ENCODE measurements around the gene SERINC5. TPM values are rescaled to one million over a fixed set of nuclear protein-coding genes. Genes with fewer than 3 reads are reported as not detected.
"Not testable (repeated sequence)": the region's sequence is repeated elsewhere in the genome, so short reads cannot be mapped to it uniquely, and the experiment has no call there.

Gene SERINC5
- total RNA-seq, 1 donor from 2014 or later, result 87.2 TPM

DNA sequence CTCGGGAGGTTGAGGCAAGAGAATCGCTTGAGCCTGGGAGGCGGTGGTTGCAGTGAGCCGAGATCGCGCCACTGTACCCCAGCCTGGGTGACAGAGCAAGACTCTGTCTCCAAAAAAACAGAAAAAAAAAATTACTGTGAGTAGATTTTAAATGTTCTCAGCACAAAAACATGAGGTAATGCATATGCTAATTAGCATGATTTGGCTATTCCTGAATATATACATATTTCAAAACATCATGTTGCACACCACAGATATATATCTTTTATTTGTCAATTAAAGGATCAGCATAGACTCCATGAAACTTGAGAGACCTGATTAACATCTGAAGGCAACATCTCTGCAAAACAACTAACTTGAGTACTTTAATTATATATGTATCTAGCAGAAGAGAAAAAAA is 117.4 kb downstream of the SERINC5 start:
- no peak for DNase-seq (ENCODE audit: low spot score)

DNA sequence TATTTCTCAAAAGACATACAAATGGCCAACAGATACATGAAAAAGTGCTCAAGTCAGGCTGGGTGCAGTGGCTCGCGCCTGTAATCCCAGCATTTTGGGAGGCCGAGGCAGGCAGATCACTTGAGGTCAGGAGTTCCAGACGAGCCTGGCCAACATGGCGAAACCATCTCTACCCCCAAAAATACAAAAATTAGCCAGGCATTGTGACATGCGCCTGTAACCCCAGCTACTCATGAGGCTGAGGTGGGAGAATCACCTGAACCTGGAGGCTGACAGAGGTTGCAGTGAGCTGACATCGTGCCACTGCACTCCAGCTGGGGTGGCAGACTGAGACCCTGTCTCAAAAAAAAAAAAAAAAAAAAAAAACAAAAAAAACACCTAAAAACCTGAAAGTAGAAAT is 119.0 kb downstream of the SERINC5 start:
- not testable (repeated sequence) for DNase-seq (ENCODE audit: low spot score)

DNA sequence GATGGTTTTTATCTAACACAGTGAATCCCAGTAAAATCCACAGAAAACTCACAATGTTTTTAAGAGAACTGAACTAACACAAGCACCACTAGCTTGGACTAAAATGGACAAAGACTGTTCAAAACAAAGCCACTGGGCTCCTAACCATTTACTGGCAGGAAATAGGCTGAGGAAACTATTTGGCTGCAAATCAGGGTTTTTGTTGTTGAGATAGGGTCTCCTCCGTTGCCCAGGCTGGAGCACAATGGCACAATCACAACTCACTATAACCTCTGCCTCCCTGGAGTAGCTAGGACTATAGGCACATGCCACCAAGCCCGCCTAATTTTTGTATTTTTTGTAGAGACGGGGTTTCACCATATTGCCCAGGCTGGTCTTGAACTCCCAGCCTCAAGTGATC is 121.0 kb downstream of the SERINC5 start:
- DNase-seq (ENCODE audit: low spot score), result no peak

DNA sequence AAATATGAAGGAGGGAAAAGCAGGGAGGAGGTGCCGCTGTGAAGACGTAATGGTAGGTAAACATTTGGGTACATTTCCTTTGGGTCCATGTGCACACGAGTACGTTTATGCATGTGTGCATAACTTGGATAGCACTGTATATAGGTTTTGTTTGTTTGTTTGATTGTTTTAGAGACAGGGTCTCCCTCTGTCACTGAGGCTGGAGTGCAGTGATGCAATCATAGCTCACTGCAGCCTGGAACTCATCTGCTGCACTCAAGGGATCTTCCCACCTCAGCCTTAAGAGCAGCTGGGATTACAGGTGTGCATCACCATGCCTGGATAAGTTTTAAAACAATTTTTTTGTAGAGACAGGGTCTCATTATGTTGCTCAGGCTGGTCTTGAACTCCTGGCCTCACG is 126.7 kb downstream of the SERINC5 start:
- DNase-seq (ENCODE audit: low spot score), result no peak

DNA sequence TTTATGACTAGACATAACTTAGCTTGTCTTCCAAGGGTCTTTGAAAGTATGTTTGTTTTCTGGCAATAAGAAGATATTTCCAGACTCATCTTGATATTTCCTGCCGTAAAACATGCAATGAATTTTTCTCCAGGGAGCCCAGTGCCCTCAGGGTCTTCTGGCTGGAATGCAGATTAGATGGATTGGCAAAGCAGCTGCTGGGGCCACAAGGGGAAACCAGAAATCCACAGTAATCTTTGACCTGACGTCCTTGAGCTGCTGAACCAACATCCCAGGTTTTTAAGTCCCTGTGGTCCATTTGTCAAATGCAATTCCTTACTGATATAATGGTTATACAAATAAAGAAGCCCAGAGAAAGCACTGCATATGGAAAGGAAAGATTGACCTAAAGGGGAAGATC is 127.7 kb downstream of the SERINC5 start:
- no peak for DNase-seq (ENCODE audit: low spot score)

DNA sequence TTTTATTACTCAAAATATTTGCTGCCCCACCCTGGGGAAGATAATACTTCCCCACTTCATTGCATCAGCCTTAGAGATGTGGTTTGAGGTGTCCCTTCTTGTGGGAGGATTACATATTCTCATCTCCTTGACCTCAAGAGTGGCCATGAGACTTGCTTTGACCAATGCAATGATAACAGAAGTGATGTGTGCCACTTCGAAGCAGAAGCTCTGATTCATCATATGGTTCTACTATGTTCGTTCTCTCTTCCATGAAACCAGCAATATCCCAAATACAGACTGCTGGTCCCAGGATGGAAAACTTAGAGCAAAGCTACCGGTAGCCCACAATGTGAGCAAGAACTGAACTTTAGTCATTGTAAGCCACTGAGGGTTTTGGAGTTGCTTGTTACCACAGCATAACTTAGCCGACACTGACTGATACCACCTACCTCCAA is 128.7 kb downstream of the SERINC5 start:
- no peak for DNase-seq (ENCODE audit: low spot score)

DNA sequence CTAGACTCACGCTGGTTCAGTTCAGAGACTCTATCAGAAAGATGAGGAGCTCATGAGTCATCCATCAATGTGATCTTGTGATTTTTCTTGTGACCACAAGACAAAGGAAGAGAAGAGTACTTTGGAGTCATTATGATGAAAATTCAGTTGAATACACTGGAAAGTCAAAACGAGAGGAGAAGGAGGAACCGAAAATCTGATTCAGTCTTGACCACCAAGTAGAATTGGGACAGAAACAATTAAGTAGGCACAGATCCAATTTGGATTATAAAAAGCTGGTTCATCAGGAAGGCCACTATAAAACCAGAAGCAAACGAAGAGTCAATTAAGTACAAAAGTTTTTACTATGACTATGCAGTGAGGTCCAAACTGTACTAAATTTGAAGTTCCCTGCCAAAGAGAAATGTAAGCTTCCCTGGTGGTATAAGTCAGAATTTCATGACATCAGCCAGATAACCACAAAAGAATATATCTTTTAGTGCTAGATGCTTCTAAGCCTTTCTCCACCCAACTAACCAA is 129.8 kb downstream of the SERINC5 start:
- no peak for DNase-seq (ENCODE audit: low spot score)

DNA sequence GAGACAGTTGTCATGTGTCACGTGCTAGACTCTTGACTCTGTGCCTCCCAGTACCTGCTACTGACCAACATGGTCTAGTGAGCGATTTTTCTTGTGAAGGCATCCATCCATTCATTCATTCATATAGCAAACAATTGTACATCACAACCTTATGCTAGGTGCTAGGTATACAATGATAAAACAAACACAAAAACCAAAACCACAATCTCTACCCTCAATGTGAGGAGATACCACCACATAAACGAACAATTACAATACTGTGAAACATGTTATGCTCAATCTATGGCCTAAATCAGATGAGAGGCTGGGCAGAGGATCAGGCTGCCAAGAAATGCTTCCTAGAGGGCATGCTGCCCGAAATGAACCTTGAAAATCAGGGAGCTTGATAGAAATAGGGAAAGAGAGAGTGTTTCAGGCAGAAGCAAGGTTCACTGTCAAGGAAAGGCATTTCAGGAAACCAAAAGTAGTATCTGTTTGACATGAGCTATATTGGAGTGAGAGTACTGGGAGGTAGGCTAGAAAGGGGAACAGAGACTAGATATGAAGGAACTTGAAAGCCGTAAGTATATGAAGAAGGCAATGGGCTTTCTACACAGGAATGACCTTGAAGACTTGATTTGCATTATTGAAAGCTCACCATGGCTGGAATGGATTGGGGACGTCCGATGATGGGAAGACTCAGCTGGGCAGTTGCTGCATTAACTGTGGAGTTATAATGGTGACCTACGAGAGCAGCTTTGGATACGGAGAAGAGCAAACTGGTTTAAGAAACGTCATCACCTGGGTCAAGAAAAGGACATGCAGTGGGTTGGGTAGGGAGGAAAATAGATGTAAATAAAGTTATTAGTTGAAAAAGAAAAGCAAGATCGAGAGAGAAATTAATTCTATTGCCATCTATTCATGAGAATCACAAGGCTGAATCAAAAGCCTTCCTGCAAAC is 130.6 kb downstream of the SERINC5 start:
- DNase-seq (ENCODE audit: low spot score), result no peak

DNA sequence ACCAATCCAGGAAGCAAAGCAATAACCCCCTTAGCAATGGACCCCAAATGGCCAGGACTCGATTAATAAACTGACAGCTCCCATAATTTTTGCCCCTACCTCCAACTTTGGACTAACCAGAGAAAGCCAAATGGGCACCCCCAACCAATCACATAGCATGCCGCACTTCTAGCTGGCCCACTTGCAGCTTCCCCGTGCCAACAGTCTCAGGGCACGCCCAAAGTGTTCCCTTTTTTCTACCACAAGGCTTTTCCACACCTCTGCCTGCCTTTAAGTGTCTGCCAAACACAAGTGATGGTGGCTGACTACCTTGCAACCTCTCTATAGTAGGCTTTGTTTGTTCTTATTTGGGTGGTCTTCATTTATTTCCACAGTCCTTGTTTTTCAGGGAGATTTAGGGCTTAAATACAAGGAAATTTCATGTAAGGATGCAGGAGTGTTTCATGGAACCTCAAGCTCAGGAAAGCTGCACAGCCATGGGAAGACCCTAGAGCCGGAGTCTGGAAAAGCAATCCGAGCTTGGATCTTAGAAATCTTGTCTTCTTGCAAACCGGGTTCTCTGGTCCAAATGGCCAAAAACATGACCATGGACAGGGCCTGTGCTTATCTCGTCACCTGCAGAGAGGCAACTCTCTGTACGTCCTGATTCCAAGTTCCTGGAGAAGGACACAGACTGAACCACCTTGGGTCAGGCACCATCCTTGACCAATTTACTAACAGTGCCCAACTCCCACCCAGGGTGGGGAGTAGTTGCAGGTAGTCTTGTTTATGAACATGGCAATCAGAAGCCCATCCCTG is 131.5 kb downstream of the SERINC5 start:
- DNase-seq (ENCODE audit: low spot score), result no peak

DNA sequence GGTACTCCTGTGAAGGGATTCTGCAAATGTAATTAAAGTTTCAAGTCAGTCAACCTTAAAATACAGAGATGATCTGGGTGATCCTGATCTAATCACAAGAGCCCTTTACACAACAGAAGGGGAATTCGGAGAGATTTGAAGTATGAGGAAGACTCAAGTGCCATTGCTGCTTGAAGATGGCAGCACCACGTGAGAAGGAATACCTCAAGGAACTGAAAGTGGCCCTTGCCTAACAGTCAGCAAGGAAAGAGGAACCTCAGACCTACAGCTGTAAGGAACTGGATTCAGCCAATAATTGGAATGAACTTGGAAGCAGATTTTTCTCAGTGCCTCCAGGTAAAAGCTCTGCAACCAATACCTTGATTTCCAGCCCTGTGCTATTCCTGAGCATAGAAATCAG is 133.3 kb downstream of the SERINC5 start:
- no peak for DNase-seq (ENCODE audit: low spot score)

DNA sequence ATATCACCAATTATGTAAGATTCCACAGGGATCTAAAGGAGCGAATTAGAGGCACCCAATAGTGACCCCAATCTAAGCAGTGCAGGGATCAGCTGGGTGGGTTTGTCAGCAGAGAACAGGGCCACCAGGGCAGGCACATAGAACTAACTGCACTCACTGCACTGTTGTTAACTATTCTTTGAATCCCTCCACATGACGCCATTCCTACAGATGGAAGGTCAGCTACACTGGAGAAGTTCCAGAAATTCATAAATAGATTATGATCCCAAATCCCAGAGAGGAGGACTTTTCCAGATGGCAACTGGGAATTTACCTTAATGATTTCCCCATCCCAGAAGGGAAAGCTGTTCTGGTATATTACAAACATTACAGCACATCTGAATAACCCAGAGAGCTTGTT is 136.5 kb downstream of the SERINC5 start:
- DNase-seq (ENCODE audit: low spot score), result no peak

DNA sequence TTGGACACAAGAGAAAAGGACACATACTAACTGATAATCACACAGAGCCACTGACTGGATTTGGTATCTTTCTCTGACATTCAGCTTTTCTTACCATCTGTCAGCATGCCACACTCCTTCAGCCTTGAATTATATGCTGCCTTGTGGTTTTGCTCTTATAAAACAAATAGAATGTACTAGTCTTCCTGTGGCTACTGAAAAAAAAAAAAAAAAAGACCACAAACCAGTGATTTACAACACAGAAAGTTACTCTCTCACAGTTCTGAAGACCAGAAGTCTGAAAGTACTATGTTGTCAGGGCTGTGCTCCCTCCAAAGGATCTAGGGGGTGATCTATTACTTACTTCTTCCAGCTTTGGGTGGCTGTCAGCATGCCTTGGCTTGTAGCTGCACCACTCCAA is 138.4 kb downstream of the SERINC5 start:
- no peak for DNase-seq (ENCODE audit: low spot score)

DNA sequence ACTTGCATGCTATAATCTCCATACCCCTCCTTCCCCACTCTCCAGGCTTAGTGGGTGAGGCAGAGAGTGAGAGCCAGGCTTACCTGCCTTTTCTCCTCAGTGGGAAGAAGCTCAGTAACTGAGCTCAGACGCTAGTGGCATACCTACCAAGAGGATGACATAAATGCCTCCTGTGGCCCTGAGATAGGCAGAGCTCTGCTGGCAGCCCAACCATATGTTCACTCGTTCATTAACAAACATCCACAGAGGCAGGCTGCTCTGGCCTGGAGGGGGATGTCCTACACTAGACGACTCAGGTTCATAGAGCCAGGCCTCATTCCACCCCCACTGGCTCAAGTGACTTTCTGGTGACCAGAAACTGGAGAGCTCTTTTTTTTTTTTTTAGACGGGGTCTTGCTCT is 139.4 kb downstream of the SERINC5 start:
- no peak for DNase-seq (ENCODE audit: low spot score)

DNA sequence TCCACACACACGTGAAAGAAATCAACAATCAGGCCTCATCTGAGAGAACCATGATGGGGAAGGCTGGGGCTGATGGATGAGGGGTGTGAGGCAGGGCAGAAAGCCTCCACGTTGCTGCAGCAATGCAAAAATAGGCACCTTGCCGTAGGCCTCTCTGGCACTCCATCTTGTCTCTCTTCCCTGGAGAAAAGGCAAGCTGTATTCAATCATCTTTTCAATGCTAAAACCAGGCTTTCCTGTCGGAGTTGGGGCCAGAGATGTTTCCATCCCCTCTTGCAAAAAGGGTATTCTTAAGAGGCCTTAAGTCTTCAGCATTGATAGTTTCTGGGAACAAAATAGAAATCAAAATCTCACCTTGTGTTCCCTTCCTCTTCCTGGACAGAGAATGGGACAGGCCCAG is 139.8 kb downstream of the SERINC5 start:
- no peak for DNase-seq (ENCODE audit: low spot score)

DNA sequence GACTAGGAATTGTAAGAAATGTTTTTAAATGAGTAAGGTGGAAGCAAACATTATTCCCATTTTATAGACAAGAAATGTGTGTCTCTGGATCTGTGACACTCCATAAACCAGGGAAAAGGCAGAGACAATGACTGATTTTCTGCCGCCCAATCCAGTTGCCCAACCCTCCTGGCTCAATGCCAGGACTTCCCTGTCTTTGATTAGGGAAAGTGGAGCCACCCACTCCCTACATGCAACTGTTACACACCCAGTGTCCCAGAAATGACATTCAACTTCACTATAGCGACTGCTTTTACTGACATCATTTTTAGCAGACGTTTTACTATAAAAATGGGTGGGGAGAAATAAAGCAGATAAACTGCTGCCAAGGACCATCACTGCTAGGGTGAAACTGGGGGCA is 141.0 kb downstream of the SERINC5 start:
- DNase-seq (ENCODE audit: low spot score), result peak; percentile 33

DNA sequence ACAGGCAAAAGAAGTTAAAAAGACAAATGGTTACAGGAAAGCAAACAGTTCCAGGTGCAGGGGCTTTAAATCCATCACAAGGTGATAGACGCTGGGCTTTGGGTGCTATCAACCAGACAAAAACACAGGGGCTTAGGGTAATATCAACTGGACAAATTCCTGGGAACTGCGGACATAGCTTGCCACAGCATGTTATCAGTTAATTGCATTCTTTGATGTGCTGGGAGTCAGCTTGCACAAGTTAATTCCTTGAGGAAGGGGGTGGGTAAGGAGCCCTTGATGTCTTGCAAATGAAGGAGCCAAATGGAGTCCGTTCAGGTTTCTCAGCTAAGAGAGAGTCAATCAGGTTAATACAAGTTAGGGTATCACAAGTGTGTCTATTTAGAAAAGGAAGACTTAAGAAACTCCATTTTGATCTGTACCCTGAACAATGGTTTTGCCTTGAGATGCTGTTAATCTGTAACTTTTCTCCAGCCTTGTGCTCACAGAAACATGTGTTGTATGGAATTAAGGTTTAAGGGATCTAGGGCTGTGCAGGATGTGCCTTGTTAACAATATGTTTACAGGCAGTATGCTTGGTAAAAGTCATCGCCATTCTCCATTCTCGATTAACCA is 144.4 kb downstream of the SERINC5 start:
- not testable (repeated sequence) for DNase-seq (ENCODE audit: low spot score)

DNA sequence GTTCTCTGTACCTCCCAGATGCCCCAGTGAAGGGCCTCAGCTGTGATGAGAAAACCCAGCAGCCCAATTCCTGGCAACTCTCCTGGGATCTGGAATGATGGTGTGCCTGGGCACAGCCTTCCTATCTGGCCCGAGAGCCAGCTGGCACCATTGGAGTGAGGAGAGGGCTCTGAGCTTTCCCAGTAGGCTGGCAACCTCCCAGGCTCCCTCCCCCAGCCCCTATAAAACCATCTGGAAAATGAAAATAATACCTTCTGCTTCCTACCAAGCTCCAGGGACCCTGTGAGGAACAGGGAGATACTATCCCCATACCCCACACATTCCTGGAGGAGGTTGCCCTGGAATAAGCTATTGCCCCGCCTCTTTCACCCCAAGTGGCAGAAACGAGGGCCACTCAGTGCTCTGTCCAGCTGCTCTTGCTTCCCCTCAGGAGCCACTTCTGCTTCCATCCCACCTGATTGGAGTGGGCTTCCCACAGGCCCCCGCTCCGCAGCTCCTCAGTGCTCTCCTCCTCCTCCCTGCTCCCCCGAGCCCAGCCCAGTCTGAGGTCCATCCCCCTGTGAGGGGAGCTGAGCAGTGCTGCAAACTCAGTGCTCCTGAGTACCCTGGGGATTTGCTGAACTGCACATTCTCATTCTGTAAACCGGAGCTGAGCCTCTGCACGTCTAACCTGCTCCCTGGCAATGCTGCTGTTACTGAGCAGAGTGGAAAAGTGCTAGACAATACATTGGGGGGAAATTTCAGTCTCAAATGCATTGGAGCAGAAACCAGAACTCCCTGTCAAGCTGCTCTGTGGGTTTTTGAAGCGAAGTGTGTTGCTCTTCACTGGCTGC is 146.0 kb downstream of the SERINC5 start:
- peak; percentile 65 for DNase-seq (ENCODE audit: low spot score)

DNA sequence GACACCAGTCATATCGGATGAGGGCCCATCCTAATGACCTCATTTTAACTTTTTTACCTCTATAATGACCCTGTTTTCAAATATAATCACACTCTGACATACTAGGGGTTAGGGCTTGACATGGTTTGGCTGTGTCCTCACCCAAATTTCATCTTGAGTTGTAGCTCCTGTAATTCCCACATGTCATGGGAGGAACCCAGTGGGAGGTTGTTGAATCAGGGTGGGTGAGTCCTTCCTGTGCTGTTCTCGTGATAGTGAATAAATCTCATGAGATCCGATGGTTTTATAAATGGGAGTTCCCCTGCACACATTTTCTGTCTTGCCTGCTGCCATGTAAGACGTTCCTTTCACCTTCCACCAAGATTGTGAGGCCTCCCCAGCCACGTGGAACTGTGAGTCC is 148.9 kb downstream of the SERINC5 start:
- no peak for DNase-seq (ENCODE audit: low spot score)

DNA sequence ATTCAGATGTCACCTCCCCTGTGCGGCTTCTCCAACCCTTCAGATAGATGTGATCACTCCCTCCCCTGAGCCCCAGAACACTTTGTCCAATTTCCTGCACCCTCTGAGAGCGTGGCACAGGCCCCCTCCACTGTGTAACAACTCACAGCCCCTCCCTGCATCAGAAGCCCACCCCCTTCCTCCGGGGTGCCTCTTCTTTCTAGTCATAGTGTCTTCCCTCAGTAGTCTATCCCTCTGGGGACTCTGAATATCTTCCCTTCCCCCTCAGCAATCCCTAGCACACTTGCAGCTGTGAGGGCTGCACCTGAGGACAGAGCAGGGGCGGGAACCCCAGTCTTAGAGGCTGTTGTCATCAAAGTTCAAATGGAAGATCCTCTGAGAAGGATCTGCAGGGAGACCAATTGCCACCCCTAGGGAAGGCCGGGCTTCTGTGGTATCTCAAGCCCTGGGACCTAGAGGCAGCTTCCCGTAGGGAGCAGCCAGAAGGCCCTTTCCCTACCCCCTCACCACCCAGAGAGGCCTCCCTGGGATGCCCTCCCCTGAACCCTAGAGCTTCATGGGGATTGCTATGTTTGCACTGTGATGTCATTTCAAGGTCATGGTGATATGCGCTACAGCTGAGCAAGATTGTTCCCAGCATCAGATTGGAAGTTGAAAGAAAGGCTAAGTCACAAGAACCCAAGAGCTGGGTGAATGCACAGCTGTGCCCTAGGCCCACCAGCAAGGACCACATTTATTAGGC is 150.0 kb downstream of the SERINC5 start:
- DNase-seq (ENCODE audit: low spot score), result no peak

DNA sequence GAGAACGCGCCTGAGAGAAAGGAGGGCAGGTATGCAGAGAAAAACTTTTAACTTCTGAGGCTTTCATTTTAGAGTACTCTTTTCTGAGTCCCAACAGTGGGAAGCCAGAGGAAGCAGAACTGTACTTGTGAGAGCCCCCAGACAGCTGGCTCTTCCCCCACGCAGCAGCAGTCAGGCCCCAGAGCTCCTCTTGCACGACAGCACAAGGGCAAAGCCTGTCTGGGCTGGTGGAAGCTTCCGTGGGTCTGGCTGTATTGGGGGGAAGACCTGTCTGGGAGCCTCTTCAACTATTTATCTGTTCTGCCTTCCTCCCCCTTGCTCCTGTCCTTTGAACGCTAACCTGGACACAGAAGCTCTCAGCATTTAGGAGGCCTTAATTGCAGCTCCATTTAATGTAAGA is 152.5 kb downstream of the SERINC5 start:
- no peak for DNase-seq (ENCODE audit: low spot score)

DNA sequence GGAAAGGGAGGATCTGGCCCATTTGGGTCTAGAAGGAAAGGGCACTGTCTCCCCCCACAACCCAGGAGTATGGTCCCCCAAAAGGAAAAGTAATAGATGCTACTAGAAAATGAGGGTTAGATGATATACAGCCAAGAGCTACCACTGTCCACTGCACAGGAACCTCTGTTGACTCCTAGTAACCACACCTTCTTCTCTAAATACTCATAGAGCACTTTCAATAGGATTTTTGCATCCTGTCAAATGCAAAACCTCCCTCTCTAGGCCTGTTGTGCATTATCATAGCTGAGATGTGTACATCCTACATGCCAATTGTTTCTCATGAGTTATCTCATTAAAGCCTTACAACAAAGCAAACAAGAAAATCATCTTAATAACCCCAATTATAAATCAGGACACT is 153.9 kb downstream of the SERINC5 start:
- no peak for DNase-seq (ENCODE audit: low spot score)
